ENCODE results near the gene ANKLE2. TPM values are rescaled to one million over a fixed set of nuclear protein-coding genes. Genes with fewer than 3 reads are reported as not detected.
"Not testable (repeated sequence)": the region's sequence is repeated elsewhere in the genome, so short reads cannot be mapped to it uniquely, and the experiment has no call there.

ANKLE2 gene
- total RNA-seq, 2 donors from 2014 or later: 163 to 193 TPM

- ATAC-seq: no peak
- Mint-ChIP-seq H3K36me3 (peaks cover 11% of the 10 kb centered on the region), H3K4me3 (no peak overlapping the region), H3K27me3 (no peaks in the 10 kb centered on the region), H3K27ac (peak overlapping the region in 1 of 2 donors; percentile 74), H3K4me1 (ENCODE audit: low read depth in 2 of 2) (peaks cover 0 to 12% of the 10 kb centered on the region in 2 donors), H3K9me3 (no peaks in the 10 kb centered on the region)
- no peak for DNase-seq (ENCODE audit: low spot score)
These were observed 26.9 kb upstream of the ANKLE2 start for GRCh38 chr12:132788375-132789098.

GRCh38 chr12:132787877-132788276, 26.2 kb upstream of the ANKLE2 start:
- no peak for DNase-seq (ENCODE audit: low spot score)
- no peaks in the 10 kb centered on the region for H3K9me3 Mint-ChIP-seq
- H3K27ac Mint-ChIP-seq: peak overlapping the region in 1 of 2 donors; percentile 74
- no peaks in the 10 kb centered on the region for H3K27me3 Mint-ChIP-seq
- peaks cover 11% of the 10 kb centered on the region for H3K36me3 Mint-ChIP-seq
- peaks cover 0 to 12% of the 10 kb centered on the region in 2 donors for H3K4me1 Mint-ChIP-seq (ENCODE audit: low read depth in 2 of 2)
- H3K4me3 Mint-ChIP-seq: no peak overlapping the region
- ATAC-seq: no peak

GRCh38 chr12:132786192-132786591, 24.6 kb upstream of the ANKLE2 start:
- H3K4me1 Mint-ChIP-seq (ENCODE audit: low read depth in 2 of 2): peaks cover 0 to 12% of the 10 kb centered on the region in 2 donors
- peaks cover 11% of the 10 kb centered on the region for H3K36me3 Mint-ChIP-seq
- no peak overlapping the region for H3K4me3 Mint-ChIP-seq

GRCh38 chr12:132784580-132784979, 22.9 kb upstream of the ANKLE2 start:
- no peak overlapping the region for H3K27ac Mint-ChIP-seq
- H3K9me3 Mint-ChIP-seq: no peaks in the 10 kb centered on the region
- H3K27me3 Mint-ChIP-seq: no peaks in the 10 kb centered on the region
- no peak for DNase-seq (ENCODE audit: low spot score)
- H3K36me3 Mint-ChIP-seq: peaks cover 11% of the 10 kb centered on the region
- H3K4me1 Mint-ChIP-seq (ENCODE audit: low read depth in 2 of 2): peaks cover 0 to 16% of the 10 kb centered on the region in 2 donors
- H3K4me3 Mint-ChIP-seq: no peak overlapping the region
- ATAC-seq: no peak

More at GRCh38 chr12:132786192-132786591, 24.6 kb upstream of the ANKLE2 start:
- DNase-seq (ENCODE audit: low spot score) (no peak), ATAC-seq (no peak)
- Mint-ChIP-seq H3K27me3 (no peaks in the 10 kb centered on the region), H3K27ac (no peak overlapping the region), H3K9me3 (no peaks in the 10 kb centered on the region)

- no peaks in the 10 kb centered on the region for H3K9me3 Mint-ChIP-seq
- ATAC-seq: no peak
- no peak overlapping the region for H3K27ac Mint-ChIP-seq
- peaks cover 11% of the 10 kb centered on the region for H3K36me3 Mint-ChIP-seq
- H3K27me3 Mint-ChIP-seq: no peaks in the 10 kb centered on the region
- H3K4me3 Mint-ChIP-seq: no peak overlapping the region
- peaks cover 0 to 17% of the 10 kb centered on the region in 2 donors for H3K4me1 Mint-ChIP-seq (ENCODE audit: low read depth in 2 of 2)
- DNase-seq (ENCODE audit: low spot score): no peak
These were observed 22.4 kb upstream of the ANKLE2 start for GRCh38 chr12:132783917-132784531.

- Mint-ChIP-seq H3K27ac (no peak overlapping the region), H3K36me3 (peaks cover 11% of the 10 kb centered on the region)
- peak in 1 of 2 donors; percentile 17 for ATAC-seq
These were observed 20.3 kb upstream of the ANKLE2 start for GRCh38 chr12:132781938-132782337.

GRCh38 chr12:132779781-132780353, 18.2 kb upstream of the ANKLE2 start:
- ATAC-seq (peak in 1 of 2 donors; percentile 13), DNase-seq (ENCODE audit: low spot score) (no peak)
- H3K27me3 Mint-ChIP-seq: no peaks in the 10 kb centered on the region
- H3K4me1 Mint-ChIP-seq (ENCODE audit: low read depth in 2 of 2): peaks cover 0 to 12% of the 10 kb centered on the region in 2 donors
- H3K4me3 Mint-ChIP-seq: no peak overlapping the region
- H3K36me3 Mint-ChIP-seq: peaks cover 6% of the 10 kb centered on the region
- H3K27ac Mint-ChIP-seq: no peak overlapping the region
- no peaks in the 10 kb centered on the region for H3K9me3 Mint-ChIP-seq

More at GRCh38 chr12:132781938-132782337, 20.3 kb upstream of the ANKLE2 start:
- Mint-ChIP-seq H3K4me3 (no peak overlapping the region), H3K4me1 (ENCODE audit: low read depth in 2 of 2) (peaks cover 0 to 10% of the 10 kb centered on the region in 2 donors), H3K9me3 (no peaks in the 10 kb centered on the region), H3K27me3 (no peaks in the 10 kb centered on the region)
- no peak for DNase-seq (ENCODE audit: low spot score)

- Mint-ChIP-seq H3K4me3 (no peak overlapping the region), H3K27me3 (no peaks in the 10 kb centered on the region), H3K27ac (no peak overlapping the region), H3K36me3 (no peaks in the 10 kb centered on the region), H3K9me3 (no peaks in the 10 kb centered on the region), H3K4me1 (ENCODE audit: low read depth in 2 of 2) (peaks cover 0 to 10% of the 10 kb centered on the region in 2 donors)
- DNase-seq (ENCODE audit: low spot score): no peak
- ATAC-seq: no peak
These were observed 16.0 kb upstream of the ANKLE2 start for GRCh38 chr12:132777614-132778013.

GRCh38 chr12:132776816-132777568, 15.4 kb upstream of the ANKLE2 start:
- Mint-ChIP-seq H3K27ac (no peak overlapping the region), H3K4me3 (no peak overlapping the region), H3K4me1 (ENCODE audit: low read depth in 2 of 2) (peaks cover 0 to 10% of the 10 kb centered on the region in 2 donors), H3K27me3 (no peaks in the 10 kb centered on the region), H3K9me3 (no peaks in the 10 kb centered on the region), H3K36me3 (no peaks in the 10 kb centered on the region)
- DNase-seq (ENCODE audit: low spot score): no peak
- no peak for ATAC-seq

GRCh38 chr12:132776230-132776625, 14.6 kb upstream of the ANKLE2 start:
- H3K27ac Mint-ChIP-seq; ATAC-seq; H3K27me3 Mint-ChIP-seq; H3K36me3 Mint-ChIP-seq; H3K4me3 Mint-ChIP-seq; DNase-seq (ENCODE audit: low spot score); H3K9me3 Mint-ChIP-seq: not testable (repeated sequence)
- H3K4me1 Mint-ChIP-seq (ENCODE audit: low read depth in 2 of 2): peaks cover 0 to 12% of the 10 kb centered on the region in 2 donors

- Mint-ChIP-seq H3K4me1 (ENCODE audit: low read depth in 2 of 2) (peaks cover 0 to 12% of the 10 kb centered on the region in 2 donors), H3K9me3 (no peaks in the 10 kb centered on the region), H3K27me3 (no peaks in the 10 kb centered on the region), H3K36me3 (no peaks in the 10 kb centered on the region), H3K27ac (no peak overlapping the region), H3K4me3 (no peak overlapping the region)
- no peak for DNase-seq (ENCODE audit: low spot score)
- no peak for ATAC-seq
These were observed 14.0 kb upstream of the ANKLE2 start for GRCh38 chr12:132775502-132776229.

- H3K36me3 Mint-ChIP-seq: no peaks in the 10 kb centered on the region
- H3K27me3 Mint-ChIP-seq: no peaks in the 10 kb centered on the region
- DNase-seq (ENCODE audit: low spot score): no peak
- no peak overlapping the region for H3K4me3 Mint-ChIP-seq
- ATAC-seq: no peak
- H3K9me3 Mint-ChIP-seq: no peaks in the 10 kb centered on the region
- peaks cover 0 to 10% of the 10 kb centered on the region in 2 donors for H3K4me1 Mint-ChIP-seq (ENCODE audit: low read depth in 2 of 2)
- no peak overlapping the region for H3K27ac Mint-ChIP-seq
These were observed 13.1 kb upstream of the ANKLE2 start for GRCh38 chr12:132774646-132775275.

GRCh38 chr12:132774159-132774558, 12.5 kb upstream of the ANKLE2 start:
- no peak for DNase-seq (ENCODE audit: low spot score)
- Mint-ChIP-seq H3K4me1 (ENCODE audit: low read depth in 2 of 2) (peaks cover under 1 to 9% of the 10 kb centered on the region in 2 donors), H3K36me3 (no peaks in the 10 kb centered on the region), H3K9me3 (no peaks in the 10 kb centered on the region), H3K27me3 (no peaks in the 10 kb centered on the region), H3K4me3 (no peak overlapping the region), H3K27ac (no peak overlapping the region)
- no peak for ATAC-seq
